ENCODE data around the gene ZFYVE19. TPM values are rescaled to one million over a fixed set of nuclear protein-coding genes. Genes with fewer than 3 reads are reported as not detected.

ZFYVE19 gene
- total RNA-seq, 1 donor from 2014 or later, result 34.4 TPM

DNA sequence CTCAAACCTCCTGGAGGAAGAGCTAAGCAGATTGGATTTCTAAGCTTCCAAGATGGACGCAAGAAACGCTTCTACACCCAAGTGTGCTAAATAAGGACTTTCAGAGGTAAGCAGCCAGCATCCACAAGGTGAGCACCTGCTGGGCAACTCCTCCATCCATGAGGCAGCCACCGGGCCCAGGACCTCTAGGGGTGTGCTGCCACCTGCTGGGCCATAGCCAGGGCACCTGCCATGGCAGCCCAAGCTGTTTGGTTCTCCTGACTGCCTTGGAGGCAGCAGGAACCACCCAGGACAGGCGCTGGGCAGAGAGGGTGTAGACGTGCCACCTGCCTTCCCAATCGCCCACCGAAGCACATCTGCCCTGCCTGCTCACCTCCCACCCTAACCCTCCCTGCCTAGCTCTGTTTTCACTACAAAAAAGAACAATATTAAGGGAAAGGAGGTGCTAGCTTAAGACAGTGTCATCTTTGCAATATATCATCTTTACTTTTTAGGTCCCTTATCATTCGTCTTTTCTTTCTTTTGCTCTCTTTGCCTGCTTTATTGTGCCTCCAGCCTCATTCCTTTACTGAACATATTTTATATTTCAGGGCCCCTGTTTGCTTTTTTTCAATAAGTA lies 24.2 kb upstream of the ZFYVE19 start:
- no peaks in the 10 kb centered on the region for H3K27me3 ChIP-seq
- no peak for DNase-seq (ENCODE audit: extremely low spot score in 2 of 2)
- no peaks in the 10 kb centered on the region for H3K9me3 ChIP-seq
- peaks cover 19% of the 10 kb centered on the region for H3K4me1 ChIP-seq
- no peak overlapping the region for H3K27ac ChIP-seq
- H3K36me3 ChIP-seq, result peaks cover 0 to 26% of the 10 kb centered on the region in 2 donors
- no peak overlapping the region for H3K4me3 ChIP-seq
- TF ChIP-seq, protein P1, sequence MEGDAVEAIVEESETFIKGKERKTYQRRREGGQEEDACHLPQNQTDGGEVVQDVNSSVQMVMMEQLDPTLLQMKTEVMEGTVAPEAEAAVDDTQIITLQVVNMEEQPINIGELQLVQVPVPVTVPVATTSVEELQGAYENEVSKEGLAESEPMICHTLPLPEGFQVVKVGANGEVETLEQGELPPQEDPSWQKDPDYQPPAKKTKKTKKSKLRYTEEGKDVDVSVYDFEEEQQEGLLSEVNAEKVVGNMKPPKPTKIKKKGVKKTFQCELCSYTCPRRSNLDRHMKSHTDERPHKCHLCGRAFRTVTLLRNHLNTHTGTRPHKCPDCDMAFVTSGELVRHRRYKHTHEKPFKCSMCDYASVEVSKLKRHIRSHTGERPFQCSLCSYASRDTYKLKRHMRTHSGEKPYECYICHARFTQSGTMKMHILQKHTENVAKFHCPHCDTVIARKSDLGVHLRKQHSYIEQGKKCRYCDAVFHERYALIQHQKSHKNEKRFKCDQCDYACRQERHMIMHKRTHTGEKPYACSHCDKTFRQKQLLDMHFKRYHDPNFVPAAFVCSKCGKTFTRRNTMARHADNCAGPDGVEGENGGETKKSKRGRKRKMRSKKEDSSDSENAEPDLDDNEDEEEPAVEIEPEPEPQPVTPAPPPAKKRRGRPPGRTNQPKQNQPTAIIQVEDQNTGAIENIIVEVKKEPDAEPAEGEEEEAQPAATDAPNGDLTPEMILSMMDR (IDR thresholded peaks at IDR 0.05), result peak in 1 of 3 experiments; percentile 45
- no peak for TF ChIP-seq POLR2A (IDR thresholded peaks at IDR 0.05)
- intact Hi-C loops (cut with DNase I), result no loop called here

DNA sequence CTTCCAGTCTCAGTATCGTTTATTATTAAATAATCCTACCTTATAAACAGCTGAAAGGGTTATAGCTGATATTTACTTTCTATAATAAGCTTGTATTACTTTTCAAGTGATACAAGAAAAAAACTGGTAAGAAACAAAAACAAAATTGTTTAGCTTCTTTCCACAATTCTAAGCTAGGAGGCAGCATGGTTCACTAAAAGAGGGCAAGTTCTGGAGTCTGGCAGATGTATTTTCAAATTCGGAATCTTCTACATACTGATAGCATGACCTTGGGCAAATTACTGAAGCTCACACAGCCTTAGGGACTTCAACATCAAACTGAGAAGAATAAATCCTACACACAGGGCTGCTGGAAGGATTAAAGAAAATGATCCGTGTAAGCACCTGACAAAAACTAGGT lies 21.7 kb upstream of the ZFYVE19 start:
- TF ChIP-seq, protein P1 (IDR thresholded peaks at IDR 0.05), result no peak
- TF ChIP-seq POLR2A (IDR thresholded peaks at IDR 0.05), result no peak
- no peak for TF ChIP-seq POLR2AphosphoS5 (IDR thresholded peaks at IDR 0.05; ENCODE audit: insufficient read depth in 1 of 2, low read depth in 1 of 2)
- no peak for DNase-seq (ENCODE audit: extremely low spot score in 2 of 2)
- no peaks in the 10 kb centered on the region for H3K9me3 ChIP-seq
- peaks cover 0 to 1% of the 10 kb centered on the region in 2 donors for H3K36me3 ChIP-seq
- peak overlapping the region; percentile 18 for H3K27ac ChIP-seq
- no peaks in the 10 kb centered on the region for H3K27me3 ChIP-seq
- no peak overlapping the region for H3K4me3 ChIP-seq
- intact Hi-C loops (cut with DNase I), result no loop called here
- peaks cover 32% of the 10 kb centered on the region for H3K4me1 ChIP-seq

DNA sequence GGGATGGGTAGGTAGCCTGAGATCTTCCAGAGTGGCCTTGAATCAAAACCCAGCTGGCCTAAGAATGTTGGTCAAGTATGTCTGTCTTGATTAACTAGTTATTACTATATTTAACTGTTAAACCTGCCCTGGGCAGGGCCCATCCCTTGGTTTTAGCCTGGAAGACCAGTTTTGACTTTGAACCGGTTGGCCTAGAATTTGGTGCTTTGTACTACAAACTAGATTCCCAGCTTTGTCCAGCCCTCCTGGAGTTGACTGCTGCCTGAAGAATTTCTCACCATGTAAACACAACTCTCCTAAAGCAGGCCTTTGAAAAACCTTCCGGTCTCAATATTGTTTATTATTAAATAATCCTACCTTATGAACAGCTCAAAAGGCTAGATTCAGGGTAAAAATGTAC lies 21.1 kb upstream of the ZFYVE19 start:
- intact Hi-C loops (cut with DNase I), result no loop called here
- Histone ChIP-seq H3K36me3 (no peaks in the 10 kb centered on the region), H3K27me3 (no peaks in the 10 kb centered on the region), H3K4me3 (no peak overlapping the region), H3K4me1 (peaks cover 32% of the 10 kb centered on the region), H3K9me3 (no peaks in the 10 kb centered on the region), H3K27ac (peak overlapping the region; percentile 18)
- DNase-seq (ENCODE audit: extremely low spot score in 2 of 2), result no peak
- TF ChIP-seq, protein P1 (IDR thresholded peaks at IDR 0.05), result no peak
- no peak for TF ChIP-seq POLR2AphosphoS5 (IDR thresholded peaks at IDR 0.05; ENCODE audit: insufficient read depth in 1 of 2, low read depth in 1 of 2)
- no peak for TF ChIP-seq POLR2A (IDR thresholded peaks at IDR 0.05)

DNA sequence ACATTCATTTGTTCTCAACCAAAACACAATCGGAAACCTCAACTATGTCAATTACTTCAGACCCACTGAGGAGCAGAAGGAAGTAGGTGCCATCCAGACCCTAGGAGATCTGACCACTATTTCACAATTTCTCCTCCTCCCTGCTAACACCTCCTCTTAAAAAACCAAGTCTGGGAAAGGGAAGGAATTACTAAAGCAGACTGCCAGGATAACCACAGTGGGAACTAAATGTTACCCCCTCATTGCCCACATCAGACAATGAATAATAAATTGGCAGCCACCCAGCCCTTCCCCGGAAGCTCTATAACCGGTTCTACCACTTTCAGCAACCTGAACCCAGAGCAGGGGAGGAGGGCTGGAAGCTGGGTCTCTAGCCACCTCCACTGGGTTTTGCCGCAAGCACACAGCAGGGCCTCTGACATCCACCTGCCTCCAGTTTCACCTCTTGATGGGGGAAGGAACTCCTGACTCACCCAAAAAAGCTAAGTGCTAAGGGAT lies 19.5 kb upstream of the ZFYVE19 start:
- Histone ChIP-seq H3K9me3 (no peaks in the 10 kb centered on the region), H3K27ac (peak overlapping the region; percentile 24), H3K4me1 (peaks cover 32% of the 10 kb centered on the region), H3K27me3 (no peaks in the 10 kb centered on the region), H3K36me3 (no peaks in the 10 kb centered on the region), H3K4me3 (no peak overlapping the region)
- intact Hi-C loops (cut with DNase I), result no loop called here
- no peak for DNase-seq (ENCODE audit: extremely low spot score in 2 of 2)
- TF ChIP-seq POLR2AphosphoS5 (IDR thresholded peaks at IDR 0.05; ENCODE audit: insufficient read depth in 1 of 2, low read depth in 1 of 2) (peak in 1 of 2 donors; percentile 21), POLR2A (IDR thresholded peaks at IDR 0.05) (no peak)

DNA sequence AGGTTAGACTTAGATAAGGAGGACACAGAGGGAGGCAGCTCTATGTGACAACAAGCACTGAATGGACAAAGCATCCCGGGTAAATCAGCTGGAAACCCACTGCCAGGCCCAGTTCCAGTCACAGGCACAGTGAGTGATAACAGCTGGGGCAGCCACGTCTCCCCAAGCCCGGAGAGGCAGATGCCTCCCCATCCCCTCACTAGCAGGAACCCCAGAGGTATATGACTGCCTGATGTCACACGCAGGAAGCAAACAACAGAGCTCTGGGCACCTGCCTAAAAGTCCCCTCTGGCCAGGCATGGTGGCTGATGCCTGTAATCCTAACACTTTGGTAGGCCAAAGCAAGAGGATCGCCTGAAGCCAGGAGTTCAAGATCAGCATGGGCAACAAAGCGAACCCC lies 18.9 kb upstream of the ZFYVE19 start:
- intact Hi-C loops (cut with DNase I), result no loop called here
- Histone ChIP-seq H3K9me3 (no peaks in the 10 kb centered on the region), H3K27me3 (no peaks in the 10 kb centered on the region), H3K27ac (peak overlapping the region; percentile 24), H3K36me3 (no peaks in the 10 kb centered on the region), H3K4me3 (no peak overlapping the region), H3K4me1 (peaks cover 32% of the 10 kb centered on the region)
- DNase-seq (ENCODE audit: extremely low spot score in 2 of 2), result no peak
- TF ChIP-seq POLR2AphosphoS5 (IDR thresholded peaks at IDR 0.05; ENCODE audit: insufficient read depth in 1 of 2, low read depth in 1 of 2), result no peak
- TF ChIP-seq, protein P1 (IDR thresholded peaks at IDR 0.05), result no peak
- TF ChIP-seq POLR2A (IDR thresholded peaks at IDR 0.05), result no peak
